MM.1S (cell line): ENCODE data around the gene FLT1.

Experiments
- DNase-seq: peaks from one replicate; pipeline ENCODE4 v3.0.0-alpha.2; 2015
- H2AFZ ChIP-seq: fragments of 300-600 bp; sonication (generic); 2 replicates; pipeline ENCODE4 v1.6.0; 2016; ENCODE audit warnings: antibody characterized with exemption, low read length
- H3F3A ChIP-seq: fragments of 300-600 bp; sonication (generic); 2 replicates; pipeline ENCODE4 v1.6.1; 2016; ENCODE audit warnings: mild to moderate bottlenecking, antibody characterized with exemption, low read length, moderate library complexity, mixed read lengths; ENCODE audit not compliant: insufficient read depth
- H3K27ac ChIP-seq: fragments of 300-600 bp; sonication (generic); 2 replicates; pipeline ENCODE4 v1.5.1; 2016; ENCODE audit warnings: mild to moderate bottlenecking, low read length
- H3K27me3 ChIP-seq: fragments of 300-600 bp; sonication (generic); replicated peaks from 2 replicates; pipeline ENCODE4 v1.6.0; 2016; ENCODE audit warnings: low read length; ENCODE audit not compliant: insufficient read depth
- H3K36me3 ChIP-seq: fragments of 300-600 bp; sonication (generic); replicated peaks from 2 replicates; pipeline ENCODE4 v1.6.1; 2016; ENCODE audit warnings: mild to moderate bottlenecking, low read length, mixed read lengths; ENCODE audit not compliant: insufficient read depth
- H3K4me1 ChIP-seq: fragments of 300-600 bp; sonication (generic); 2 replicates; pipeline ENCODE4 v1.6.1; 2016; ENCODE audit warnings: low read length, mixed read lengths
- H3K4me2 ChIP-seq: fragments of 300-600 bp; sonication (generic); 2 replicates; pipeline ENCODE4 v1.6.0; 2016; ENCODE audit warnings: low read depth, low read length
- H3K4me3 ChIP-seq: fragments of 300-600 bp; sonication (generic); 2 replicates; pipeline ENCODE4 v1.5.1; 2016; ENCODE audit warnings: low read length, mixed read lengths
- H3K79me2 ChIP-seq: fragments of 300-600 bp; sonication (generic); 2 replicates; pipeline ENCODE4 v1.6.1; 2016; ENCODE audit warnings: mixed run types, low read length, mixed read lengths
- H3K9ac ChIP-seq: fragments of 300-600 bp; sonication (generic); 2 replicates; pipeline ENCODE4 v1.6.1; 2016; ENCODE audit warnings: low read length, mixed read lengths
- H3K9me2 ChIP-seq: fragments of 300-600 bp; sonication (generic); replicated peaks from 2 replicates; pipeline ENCODE4 v1.6.1; 2016; ENCODE audit warnings: mild to moderate bottlenecking, low read length, mixed read lengths; ENCODE audit not compliant: insufficient read depth
- H3K9me3 ChIP-seq: fragments of 300-600 bp; sonication (generic); replicated peaks from 2 replicates; pipeline ENCODE4 v1.6.1; 2016; ENCODE audit warnings: mild to moderate bottlenecking, low read length, mixed read lengths; ENCODE audit not compliant: insufficient read depth
- H4K20me1 ChIP-seq: fragments of 300-600 bp; sonication (generic); 2 replicates; pipeline ENCODE4 v1.6.1; 2016; ENCODE audit warnings: mild to moderate bottlenecking, low read length, moderate library complexity, mixed read lengths; ENCODE audit not compliant: insufficient read depth
- EZH2 ChIP-seq: fragments of 300-600 bp; sonication (generic); optimal IDR thresholded peaks from 2 replicates; pipeline ENCODE3; 2017; ENCODE audit warnings: low read depth, mild to moderate bottlenecking, antibody characterized with exemption, low read length, mixed read lengths
- EZH2phosphoT487 ChIP-seq: fragments of 300-600 bp; sonication (generic); IDR thresholded peaks from 2 replicates; pipeline ENCODE4 v1.6.1; 2018; ENCODE audit warnings: antibody characterized with exemption, low read length
- TF ChIP-seq, protein P1 (sequence below): fragments of 300-600 bp; sonication (generic); IDR thresholded peaks from 2 replicates; pipeline ENCODE4 v1.5.1; 2016; ENCODE audit warnings: antibody characterized with exemption, low read length, mixed read lengths

FLT1 gene

DNA sequence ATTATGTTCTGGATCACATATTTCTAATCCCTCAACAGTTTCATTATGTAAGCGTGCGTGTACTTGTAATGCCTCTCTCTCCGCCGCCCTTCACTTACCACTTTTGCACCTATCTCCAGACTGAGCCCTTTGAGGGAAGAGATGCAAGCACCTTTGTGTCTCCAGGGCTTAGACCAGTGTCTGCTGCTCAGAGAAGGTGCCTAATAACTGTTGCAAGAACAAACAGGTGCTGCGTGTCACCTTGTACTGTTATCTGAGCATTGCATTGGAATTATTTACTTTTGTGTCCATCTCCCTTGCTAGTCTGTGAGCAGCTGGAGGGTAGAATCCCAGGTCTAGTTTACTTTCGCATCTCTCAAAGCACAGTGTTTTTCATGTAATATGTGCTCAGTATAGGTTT lies 156.2 kb downstream of the FLT1 start:
- Histone ChIP-seq H3K9me2 (no peaks in the 10 kb centered on the region), H2AFZ (no peak overlapping the region), H3K4me1 (no peaks in the 10 kb centered on the region), H3K36me3 (no peaks in the 10 kb centered on the region), H3K79me2 (no peaks in the 10 kb centered on the region), H3F3A (no peaks in the 10 kb centered on the region), H3K9ac (no peak overlapping the region), H3K9me3 (no peaks in the 10 kb centered on the region), H3K4me2 (no peak overlapping the region), H3K27me3 (no peaks in the 10 kb centered on the region), H3K4me3 (no peak overlapping the region), H4K20me1 (no peaks in the 10 kb centered on the region), H3K27ac (no peak overlapping the region)
- no peak for DNase-seq
- TF ChIP-seq EZH2 (no peak), EZH2phosphoT487 (no peak)
- TF ChIP-seq, protein P1, sequence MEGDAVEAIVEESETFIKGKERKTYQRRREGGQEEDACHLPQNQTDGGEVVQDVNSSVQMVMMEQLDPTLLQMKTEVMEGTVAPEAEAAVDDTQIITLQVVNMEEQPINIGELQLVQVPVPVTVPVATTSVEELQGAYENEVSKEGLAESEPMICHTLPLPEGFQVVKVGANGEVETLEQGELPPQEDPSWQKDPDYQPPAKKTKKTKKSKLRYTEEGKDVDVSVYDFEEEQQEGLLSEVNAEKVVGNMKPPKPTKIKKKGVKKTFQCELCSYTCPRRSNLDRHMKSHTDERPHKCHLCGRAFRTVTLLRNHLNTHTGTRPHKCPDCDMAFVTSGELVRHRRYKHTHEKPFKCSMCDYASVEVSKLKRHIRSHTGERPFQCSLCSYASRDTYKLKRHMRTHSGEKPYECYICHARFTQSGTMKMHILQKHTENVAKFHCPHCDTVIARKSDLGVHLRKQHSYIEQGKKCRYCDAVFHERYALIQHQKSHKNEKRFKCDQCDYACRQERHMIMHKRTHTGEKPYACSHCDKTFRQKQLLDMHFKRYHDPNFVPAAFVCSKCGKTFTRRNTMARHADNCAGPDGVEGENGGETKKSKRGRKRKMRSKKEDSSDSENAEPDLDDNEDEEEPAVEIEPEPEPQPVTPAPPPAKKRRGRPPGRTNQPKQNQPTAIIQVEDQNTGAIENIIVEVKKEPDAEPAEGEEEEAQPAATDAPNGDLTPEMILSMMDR: no peak

DNA sequence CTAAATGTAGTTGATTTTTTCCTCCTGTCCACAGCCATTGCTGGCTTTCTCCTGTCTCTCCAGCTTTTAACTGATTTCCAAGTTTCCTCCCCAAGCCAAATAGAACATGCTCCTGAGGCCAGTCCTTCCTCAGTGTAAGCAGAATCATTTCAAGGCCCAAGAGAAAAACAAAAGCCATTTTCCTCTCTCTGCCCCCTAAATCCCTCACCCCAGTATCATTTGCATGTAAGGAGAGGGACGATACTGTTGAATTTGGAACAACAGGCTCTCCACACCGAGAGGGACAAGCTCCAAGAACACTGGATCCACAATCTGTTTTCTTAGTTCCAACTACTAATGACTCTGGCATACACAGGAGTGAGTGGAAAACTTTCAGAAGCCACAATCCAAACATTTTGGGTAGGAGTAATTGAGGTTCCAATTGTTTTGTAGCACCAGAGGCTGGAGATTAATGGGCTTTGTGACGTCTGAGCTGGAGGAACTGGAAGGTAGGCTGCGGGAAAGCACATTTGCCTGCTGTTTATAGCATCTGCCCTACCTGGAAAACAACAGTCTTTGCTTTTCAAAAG lies 156.8 kb downstream of the FLT1 start:
- Histone ChIP-seq H3K4me2 (no peak overlapping the region), H3K36me3 (no peaks in the 10 kb centered on the region)
- TF ChIP-seq EZH2phosphoT487: no peak
- TF ChIP-seq, protein P1: no peak
- no peak for TF ChIP-seq EZH2

DNA sequence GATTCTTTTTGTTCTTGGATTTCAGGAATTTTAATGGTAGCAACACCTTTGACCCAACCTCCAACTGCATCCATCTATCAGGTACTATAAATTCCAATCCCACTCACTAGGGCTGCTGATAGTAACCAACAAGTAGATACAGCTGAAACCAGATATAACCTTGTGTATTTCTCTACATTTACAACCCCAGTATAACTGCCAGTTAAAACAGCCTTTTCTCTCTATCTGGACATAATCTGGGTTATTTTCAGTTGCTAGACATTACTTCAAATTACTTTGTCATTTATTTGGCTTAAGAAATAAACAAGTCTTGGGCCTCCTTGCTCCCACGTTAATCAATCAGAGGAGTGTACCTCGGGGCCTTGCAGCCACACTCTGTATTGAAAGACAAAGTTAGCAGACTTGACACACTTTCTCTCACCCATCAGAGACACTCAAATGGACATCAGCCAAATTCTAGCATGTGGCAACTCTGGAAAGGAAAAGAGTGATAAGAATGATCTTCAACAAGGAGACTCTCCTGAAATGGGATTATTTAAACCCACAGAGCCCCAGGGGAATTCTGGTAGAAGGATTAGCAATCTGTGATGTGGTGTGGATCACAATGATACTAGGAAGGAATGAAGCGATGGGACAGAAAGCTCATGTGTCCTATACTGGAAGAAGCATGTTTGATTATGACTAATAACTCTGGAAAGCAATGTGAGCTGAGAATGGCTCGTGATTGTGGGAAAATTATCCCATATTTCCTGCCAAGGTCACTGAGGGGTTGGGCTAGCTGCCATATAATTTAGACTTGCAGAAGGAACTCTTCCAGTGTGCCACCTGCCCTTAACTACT lies 157.5 kb downstream of the FLT1 start:
- Histone ChIP-seq H4K20me1 (no peaks in the 10 kb centered on the region), H3K36me3 (no peaks in the 10 kb centered on the region), H3K27ac (no peak overlapping the region), H3K79me2 (no peaks in the 10 kb centered on the region), H3K4me3 (no peak overlapping the region), H3K4me1 (no peaks in the 10 kb centered on the region), H3K4me2 (no peak overlapping the region), H3F3A (no peaks in the 10 kb centered on the region), H3K9me2 (no peaks in the 10 kb centered on the region), H3K9me3 (no peaks in the 10 kb centered on the region), H3K9ac (no peak overlapping the region), H2AFZ (no peak overlapping the region), H3K27me3 (no peaks in the 10 kb centered on the region)
- no peak for DNase-seq
- no peak for TF ChIP-seq EZH2phosphoT487
- TF ChIP-seq EZH2: no peak
- TF ChIP-seq, protein P1: no peak

More for the DNA sequence above, 156.8 kb downstream of the FLT1 start:
- no peaks in the 10 kb centered on the region for H4K20me1 ChIP-seq
- no peaks in the 10 kb centered on the region for H3K4me1 ChIP-seq
- no peak overlapping the region for H3K9ac ChIP-seq
- no peaks in the 10 kb centered on the region for H3K79me2 ChIP-seq
- H3K27me3 ChIP-seq: no peaks in the 10 kb centered on the region
- DNase-seq: no peak
- no peak overlapping the region for H2AFZ ChIP-seq
- no peaks in the 10 kb centered on the region for H3K9me3 ChIP-seq
- H3K4me3 ChIP-seq: no peak overlapping the region
- no peaks in the 10 kb centered on the region for H3K9me2 ChIP-seq
- no peaks in the 10 kb centered on the region for H3F3A ChIP-seq
- H3K27ac ChIP-seq: no peak overlapping the region
